SIG-M5 treated with dmso at 0.1 percent for 504 hours (cell line): Measurements from ENCODE around the gene HNRNPUL1.

ENCODE experiments used
- DNase-seq: peaks from one replicate; lab custom pipeline; 2025; ENCODE audit not compliant: unreplicated experiment; lab: John Stamatoyannopoulos, UW

Gene HNRNPUL1

DNA sequence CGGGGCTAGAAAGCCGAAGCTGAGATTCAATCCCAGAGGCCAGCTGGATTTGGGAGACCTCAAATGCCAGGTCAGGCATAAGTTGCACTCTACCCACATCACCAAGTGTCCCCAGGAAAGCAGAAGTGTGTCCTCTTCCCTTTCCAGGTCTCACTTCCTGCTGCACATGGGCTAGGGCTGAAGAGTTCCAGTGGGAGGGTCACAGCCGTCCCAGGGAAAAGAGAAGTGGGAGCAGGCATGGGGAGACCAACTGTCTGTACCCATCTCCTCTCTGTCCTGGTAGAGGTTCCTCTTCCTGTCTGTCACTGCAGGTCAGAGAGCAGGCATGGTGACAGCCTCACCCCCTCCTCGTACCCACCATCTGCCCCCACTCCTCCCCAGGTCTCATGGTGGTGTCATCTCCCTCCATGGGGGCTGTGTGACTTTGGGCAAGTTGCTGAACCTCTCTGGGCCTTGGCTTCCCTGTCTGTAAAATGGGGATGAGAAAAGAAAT is 30.4 kb upstream of the HNRNPUL1 start:
- DNase-seq, result peak; percentile 45

GRCh38 chr19:41234512-41235168 is 29.5 kb upstream of the HNRNPUL1 start:
- DNase-seq, result no peak

DNA sequence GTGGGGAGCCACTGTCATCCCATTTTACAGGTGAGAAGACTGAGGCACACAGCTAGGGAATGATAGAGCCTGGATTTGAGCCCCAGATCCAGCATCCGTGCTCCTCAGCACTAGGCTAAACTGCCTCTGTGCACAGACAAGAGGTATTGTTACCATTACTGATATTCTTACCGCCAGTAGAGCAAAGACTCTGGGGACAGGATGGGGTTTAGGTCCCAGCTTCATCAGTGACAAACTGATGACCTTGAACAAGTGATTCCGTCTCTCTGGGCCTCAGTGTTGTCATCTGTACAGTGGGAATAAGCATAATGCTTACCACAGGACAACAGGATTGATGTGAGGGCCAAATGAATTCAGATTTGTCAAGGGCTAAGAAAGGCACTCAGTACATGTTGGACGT is 28.7 kb upstream of the HNRNPUL1 start:
- DNase-seq, result no peak

DNA sequence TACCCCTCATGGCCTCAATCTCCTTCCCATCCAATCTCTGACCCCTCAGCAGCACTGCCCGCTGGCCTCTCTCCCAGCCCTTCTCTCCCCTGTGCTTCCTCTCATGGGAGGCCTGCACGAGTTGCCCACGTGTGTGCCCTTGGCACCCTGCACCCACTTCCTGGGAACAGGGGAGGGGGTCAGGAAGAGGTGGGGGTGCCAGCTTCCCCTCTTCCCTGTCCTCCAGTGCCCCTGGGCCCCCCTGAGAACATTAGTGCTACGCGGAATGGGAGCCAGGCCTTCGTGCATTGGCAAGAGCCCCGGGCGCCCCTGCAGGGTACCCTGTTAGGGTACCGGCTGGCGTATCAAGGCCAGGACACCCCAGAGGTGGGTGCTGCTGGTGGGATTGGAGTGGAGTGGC is 25.9 kb upstream of the HNRNPUL1 start:
- DNase-seq, result no peak

GRCh38 chr19:41239363-41239762 is 24.8 kb upstream of the HNRNPUL1 start:
- no peak for DNase-seq

- DNase-seq, result no peak
Measured at GRCh38 chr19:41239961-41240574, 24.1 kb upstream of the HNRNPUL1 start.

DNA sequence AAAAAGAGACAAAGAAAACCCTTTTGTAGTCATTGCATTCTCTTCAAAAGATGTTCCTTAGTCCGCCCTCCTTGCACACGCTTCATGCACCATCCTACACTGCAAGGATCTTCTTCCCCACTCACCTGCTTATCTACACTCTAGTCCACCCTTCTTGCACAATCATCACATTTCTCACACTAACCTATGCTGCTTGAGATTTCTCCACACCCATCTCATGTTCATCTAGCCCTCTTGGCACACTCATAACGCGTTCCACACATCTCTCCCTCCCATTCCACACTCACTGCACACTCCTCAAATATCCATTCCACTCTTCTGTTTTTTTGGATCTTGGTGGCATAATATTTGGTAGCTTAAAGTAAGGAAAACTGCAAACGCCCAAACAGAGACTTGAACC is 22.3 kb upstream of the HNRNPUL1 start:
- DNase-seq, result no peak

DNA sequence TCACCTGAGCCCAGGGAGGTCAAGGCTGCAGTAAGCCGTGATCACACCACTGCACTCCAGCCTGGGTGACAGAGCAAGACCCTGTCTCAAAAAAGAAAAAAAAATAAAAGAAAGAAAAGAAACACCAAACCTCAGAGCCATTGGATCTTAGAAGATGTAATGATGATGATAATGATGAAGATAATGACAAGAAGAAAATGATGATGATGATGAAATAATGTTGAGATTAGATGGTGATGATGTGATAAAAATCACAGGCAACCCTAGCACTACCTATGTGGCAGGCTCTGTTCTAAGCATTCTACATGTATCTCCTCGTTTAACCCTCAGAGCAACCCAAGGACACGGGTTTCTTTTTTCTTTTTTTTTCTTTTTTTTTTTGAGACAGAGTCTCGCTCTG is 20.1 kb upstream of the HNRNPUL1 start:
- no peak for DNase-seq

- no peak for DNase-seq
Measured at GRCh38 chr19:41245843-41246242, 18.3 kb upstream of the HNRNPUL1 start.

- DNase-seq, result no peak
Measured at GRCh38 chr19:41248895-41249294, 15.3 kb upstream of the HNRNPUL1 start.

GRCh38 chr19:41249707-41250423 is 14.3 kb upstream of the HNRNPUL1 start:
- no peak for DNase-seq

- DNase-seq, result no peak
Measured at GRCh38 chr19:41253660-41254059, 10.5 kb upstream of the HNRNPUL1 start.

DNA sequence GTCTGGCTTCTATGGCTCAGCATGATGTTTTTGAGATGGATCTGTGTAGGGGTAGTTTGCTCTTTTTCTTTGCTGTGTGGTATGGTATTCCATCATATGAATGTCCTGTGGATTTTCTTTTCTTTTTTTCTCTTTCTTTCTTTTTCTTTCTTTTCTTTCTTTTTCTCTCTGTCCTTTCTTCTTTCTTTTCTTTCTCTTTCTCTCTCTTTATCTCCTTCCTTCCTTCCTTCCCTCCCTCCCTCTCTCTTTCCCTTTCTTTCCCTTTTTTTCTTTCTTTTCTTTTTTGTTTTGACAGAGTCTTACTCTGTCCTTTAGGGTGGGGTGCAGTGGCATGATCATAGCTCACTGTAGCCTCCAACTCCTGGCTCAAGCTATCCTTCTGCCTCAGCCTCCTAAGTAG is 9.0 kb upstream of the HNRNPUL1 start:
- no peak for DNase-seq

GRCh38 chr19:41261474-41262190 is 2.5 kb upstream of the HNRNPUL1 start:
- DNase-seq, result no peak

DNA sequence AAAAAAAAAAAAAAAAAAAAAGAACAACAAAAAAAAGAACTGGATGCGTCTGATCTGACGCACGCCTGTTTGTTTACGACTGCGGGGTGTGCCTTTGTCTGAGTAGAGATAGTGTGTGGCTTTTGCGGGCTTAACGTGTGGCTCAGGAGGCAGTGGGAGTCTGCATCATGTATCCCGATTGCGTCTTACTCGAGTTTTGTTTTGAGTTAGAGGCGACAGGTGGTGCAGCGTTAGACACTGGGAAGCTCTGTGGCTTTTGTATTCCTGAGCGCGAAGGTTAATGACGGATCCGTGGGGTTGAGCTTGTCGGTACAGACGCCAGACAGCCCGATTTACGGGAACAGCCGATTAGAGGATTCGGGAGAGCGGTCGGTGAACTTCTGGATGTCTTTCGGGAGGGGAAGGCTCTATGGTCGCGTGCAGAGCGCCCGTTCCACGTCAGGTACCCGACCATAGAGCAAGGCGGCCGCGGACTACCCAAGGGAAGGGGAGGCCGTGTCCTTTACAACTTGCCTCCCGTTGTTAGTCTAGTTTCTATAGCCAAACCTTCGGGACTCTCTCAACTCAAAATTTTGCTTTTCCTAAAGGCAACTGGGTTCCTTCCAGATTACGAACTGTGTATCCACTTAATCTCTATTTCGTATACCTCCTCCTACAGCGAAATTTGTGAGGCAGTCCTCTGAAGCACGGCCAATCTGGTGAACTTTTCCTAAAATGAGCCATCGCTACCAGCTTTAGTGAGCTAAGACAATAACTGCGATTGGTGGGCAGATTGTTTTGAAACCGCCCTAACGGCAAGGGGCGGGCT is 926 bp upstream of the HNRNPUL1 start:
- DNase-seq, result peak; percentile 53

DNA sequence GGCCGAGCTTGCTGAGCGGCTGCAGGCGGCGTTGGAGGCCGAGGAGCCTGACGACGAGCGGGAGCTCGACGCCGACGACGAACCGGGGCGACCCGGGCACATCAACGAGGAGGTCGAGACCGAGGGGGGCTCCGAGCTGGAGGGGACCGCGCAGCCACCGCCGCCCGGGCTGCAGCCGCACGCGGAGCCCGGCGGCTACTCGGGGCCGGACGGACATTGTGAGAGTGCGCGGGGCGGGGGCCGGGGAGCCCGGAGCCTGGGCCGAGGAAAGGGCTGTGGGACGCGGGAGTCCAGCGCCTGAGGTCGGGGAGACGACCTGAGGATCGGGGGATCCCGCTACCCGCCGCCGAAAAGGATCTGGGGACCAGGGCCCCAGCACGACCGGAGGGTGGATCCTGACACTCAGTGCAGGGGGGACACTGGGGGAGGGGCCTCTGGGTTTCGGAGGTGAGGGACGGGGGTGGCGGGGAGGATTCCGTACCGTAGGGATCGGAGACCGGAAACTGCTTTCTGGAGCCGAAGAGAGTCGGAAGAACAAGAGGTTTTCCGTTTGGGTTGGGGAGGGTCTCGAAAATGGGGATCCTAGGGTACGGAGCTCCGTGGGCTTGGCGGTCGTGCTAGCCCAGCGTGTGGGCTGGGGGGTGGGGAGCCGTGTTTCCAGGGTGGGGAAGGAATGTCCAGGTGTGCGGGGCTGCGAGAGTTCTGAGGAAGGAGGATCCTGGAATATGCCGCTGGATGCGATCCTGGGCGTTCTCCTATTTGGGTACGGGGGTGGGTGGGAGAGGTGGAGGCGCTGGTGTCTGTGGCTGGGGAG is 616 bp downstream of the HNRNPUL1 start:
- DNase-seq, result peak; percentile 5

GRCh38 chr19:41265395-41266153 is 1.4 kb downstream of the HNRNPUL1 start:
- DNase-seq, result peak; percentile 3

DNA sequence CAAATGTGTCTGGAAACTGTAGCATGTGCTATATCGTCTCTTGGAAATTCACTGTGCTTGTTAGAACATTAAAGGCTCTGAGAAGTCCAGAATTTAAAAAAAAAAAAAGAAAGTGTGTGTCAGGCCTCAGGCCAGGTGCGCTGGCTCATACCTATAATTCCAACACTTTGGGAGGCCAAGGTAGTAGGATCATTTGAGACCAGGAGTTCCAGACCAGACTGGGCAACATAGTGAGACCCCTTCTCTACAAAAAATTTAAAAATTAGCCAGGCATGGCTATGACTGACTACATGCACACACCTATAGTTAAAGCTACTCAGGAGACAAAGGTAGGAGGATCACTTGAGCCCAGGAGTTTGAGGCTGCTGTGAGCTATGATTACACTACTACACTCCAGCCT is 4.9 kb downstream of the HNRNPUL1 start:
- DNase-seq, result no peak

GRCh38 chr19:41269571-41269970 is 5.4 kb downstream of the HNRNPUL1 start:
- DNase-seq, result no peak
